HEK293 (cell line): ENCODE results near the gene AGMO.

Experiments
- CTCF ChIP-seq: fragments of 450-650 bp; formaldehyde crosslinking; IDR thresholded peaks from 2 replicates; pipeline ENCODE4 v1.5.1; 2016; ENCODE audit warnings: missing biosample characterization, missing genetic modification characterization
- MZF1 ChIP-seq: fragments of 450-650 bp; formaldehyde crosslinking; IDR thresholded peaks from 2 replicates; pipeline ENCODE4 v1.5.1; 2017; ENCODE audit warnings: missing biosample characterization, missing genetic modification characterization, borderline replicate concordance
- PBX3 ChIP-seq: sonication (generic); formaldehyde crosslinking; IDR thresholded peaks from 2 replicates; pipeline ENCODE4 v1.8.1; 2022; ENCODE audit warnings: mild to moderate bottlenecking, moderate library complexity, missing genetic modification reagents

DNA sequence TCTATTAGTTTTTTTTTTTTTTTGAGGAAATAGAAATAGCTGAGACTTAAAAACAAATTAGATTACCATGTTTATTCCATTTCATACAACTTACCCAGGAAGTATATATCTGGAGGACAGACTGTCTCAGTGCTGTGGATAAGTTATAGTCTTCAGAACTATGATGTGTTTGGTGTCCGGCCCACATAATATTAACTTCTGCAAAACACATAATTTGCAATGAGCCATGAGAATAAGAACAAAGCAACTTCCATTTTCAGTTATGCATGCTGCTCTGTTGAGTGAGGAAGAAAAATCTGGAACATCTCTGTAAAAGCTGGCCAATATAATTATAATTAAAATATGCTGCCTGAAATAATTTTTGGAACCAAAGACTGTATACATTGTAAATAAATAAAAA is 130.9 kb downstream of the AGMO start:
- TF ChIP-seq CTCF (tag by site-specific recombination) (no peak), MZF1 (no peak), PBX3 (CRISPR knock-in tag) (no peak)
